Measurements from ENCODE around the gene WDR64.

GRCh38 chr1:241839369-241839979, 187.4 kb downstream of the WDR64 start:
- no peak for TF ChIP-seq POLR2A (IDR thresholded peaks at IDR 0.05)
- TF ChIP-seq, protein P1, sequence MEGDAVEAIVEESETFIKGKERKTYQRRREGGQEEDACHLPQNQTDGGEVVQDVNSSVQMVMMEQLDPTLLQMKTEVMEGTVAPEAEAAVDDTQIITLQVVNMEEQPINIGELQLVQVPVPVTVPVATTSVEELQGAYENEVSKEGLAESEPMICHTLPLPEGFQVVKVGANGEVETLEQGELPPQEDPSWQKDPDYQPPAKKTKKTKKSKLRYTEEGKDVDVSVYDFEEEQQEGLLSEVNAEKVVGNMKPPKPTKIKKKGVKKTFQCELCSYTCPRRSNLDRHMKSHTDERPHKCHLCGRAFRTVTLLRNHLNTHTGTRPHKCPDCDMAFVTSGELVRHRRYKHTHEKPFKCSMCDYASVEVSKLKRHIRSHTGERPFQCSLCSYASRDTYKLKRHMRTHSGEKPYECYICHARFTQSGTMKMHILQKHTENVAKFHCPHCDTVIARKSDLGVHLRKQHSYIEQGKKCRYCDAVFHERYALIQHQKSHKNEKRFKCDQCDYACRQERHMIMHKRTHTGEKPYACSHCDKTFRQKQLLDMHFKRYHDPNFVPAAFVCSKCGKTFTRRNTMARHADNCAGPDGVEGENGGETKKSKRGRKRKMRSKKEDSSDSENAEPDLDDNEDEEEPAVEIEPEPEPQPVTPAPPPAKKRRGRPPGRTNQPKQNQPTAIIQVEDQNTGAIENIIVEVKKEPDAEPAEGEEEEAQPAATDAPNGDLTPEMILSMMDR (IDR thresholded peaks at IDR 0.05) = no peak

Data from upper lobe of left lung (tissue), 4 donors.